GM23248 (cell line): Measurements from ENCODE around the gene SSBP2.

Experiments
- EZH2 ChIP-seq: fragments of 200-600 bp; sonication (generic); IDR thresholded peaks from 2 replicates; pipeline ENCODE4 v1.6.1; 2018; ENCODE audit warnings: antibody characterized with exemption, mild to moderate bottlenecking; ENCODE audit not compliant: insufficient read depth, poor library complexity, severe bottlenecking
- EZH2phosphoT487 ChIP-seq: fragments of 200-600 bp; sonication (generic); IDR thresholded peaks from 2 replicates; pipeline ENCODE4 v1.6.1; 2018; ENCODE audit warnings: antibody characterized with exemption, moderate library complexity, mild to moderate bottlenecking, low read depth; ENCODE audit not compliant: insufficient read depth

GRCh38 chr5:81555865-81556264 is 195.0 kb downstream of the SSBP2 start:
- no peak for TF ChIP-seq EZH2
- TF ChIP-seq EZH2phosphoT487: no peak
